HG02798 (cell line): ENCODE measurements around the gene KAT2A.

Experiments
- ATAC-seq: cut with Tn5 transposase; IDR thresholded peaks from one replicate; pipeline ENCODE4 v1.9.1; 2021; ENCODE audit warnings: mild to moderate bottlenecking; ENCODE audit not compliant: unreplicated experiment, poor library complexity

KAT2A gene

GRCh38 chr17:42067371-42068091 lies 53.6 kb downstream of the KAT2A start:
- ATAC-seq = no peak

GRCh38 chr17:42065201-42065600 lies 56.0 kb downstream of the KAT2A start:
- ATAC-seq = no peak
